DND-41 (cell line): ENCODE measurements around the gene NPIPB6.

Experiments used
- ATAC-seq: fragments of 200-7000 bp; cut with Tn5 transposase; 3 replicates; pipeline ENCODE4 v1.9.1; 2021; ENCODE audit warnings: low read depth; ENCODE audit not compliant: insufficient read depth
- DNase-seq: peaks from one replicate; pipeline ENCODE4 v3.0.0-alpha.2; 2020
- H2AFZ ChIP-seq: 2 replicates; pipeline ENCODE4 v1.6.0; 2012; ENCODE audit warnings: low read depth, low read length
- H3K27ac ChIP-seq: 2 replicates; pipeline ENCODE4 v1.5.1; 2012; ENCODE audit warnings: low read length, inconsistent platforms
- H3K27me3 ChIP-seq: fragments of 200-600 bp; sonication (generic); 2 replicates; pipeline ENCODE4 v1.6.0; 2012; ENCODE audit warnings: low read length, mild to moderate bottlenecking, inconsistent platforms; ENCODE audit not compliant: insufficient read depth, poor library complexity
- H3K36me3 ChIP-seq: 2 replicates; pipeline ENCODE4 v1.5.1; 2012; ENCODE audit warnings: low read length, inconsistent platforms; ENCODE audit not compliant: insufficient read depth
- H3K4me1 ChIP-seq: 2 replicates; pipeline ENCODE4 v1.5.1; 2012; ENCODE audit warnings: mild to moderate bottlenecking, low read length; ENCODE audit not compliant: insufficient read depth
- H3K4me2 ChIP-seq: 2 replicates; pipeline ENCODE4 v1.6.0; 2012; ENCODE audit warnings: mild to moderate bottlenecking, moderate library complexity, low read length, inconsistent platforms; ENCODE audit not compliant: insufficient read depth
- H3K4me3 ChIP-seq, 2 experiments: fragments of 200-600 bp in 1 of 2; shearing (Covaris generic) in 1 of 2; 2 replicates each; pipeline ENCODE4 v1.5.1; 2012 to 2016; ENCODE audit warnings: inconsistent platforms in 2 of 2, low read length in 2 of 2, mild to moderate bottlenecking in 2 of 2, low read depth in 1 of 2, moderate library complexity in 1 of 2
- H3K79me2 ChIP-seq: 2 replicates; pipeline ENCODE4 v1.6.0; 2012; ENCODE audit warnings: low read length, inconsistent platforms; ENCODE audit not compliant: insufficient read depth
- H3K9ac ChIP-seq: 2 replicates; pipeline ENCODE4 v1.6.0; 2012; ENCODE audit warnings: low read depth, mild to moderate bottlenecking, inconsistent platforms, low read length, moderate library complexity
- H3K9me3 ChIP-seq: 2 replicates; pipeline ENCODE4 v1.5.1; 2012; ENCODE audit warnings: low read length, moderate library complexity, mild to moderate bottlenecking, inconsistent platforms; ENCODE audit not compliant: insufficient read depth, severe bottlenecking
- H4K20me1 ChIP-seq: 2 replicates; pipeline ENCODE4 v1.6.0; 2012; ENCODE audit warnings: low read length; ENCODE audit not compliant: insufficient read depth
- CTCF ChIP-seq: IDR thresholded peaks from 2 replicates; pipeline ENCODE4 v1.5.1; 2012; ENCODE audit warnings: borderline replicate concordance, low read length, moderate library complexity, mild to moderate bottlenecking; ENCODE audit not compliant: poor library complexity, severe bottlenecking; ENCODE audit errors: extremely low read depth
- EZH2 ChIP-seq: IDR thresholded peaks from 3 replicates; pipeline ENCODE4 v1.6.1; 2012; ENCODE audit warnings: borderline replicate concordance, low read depth, mild to moderate bottlenecking, moderate library complexity, low read length, inconsistent platforms; ENCODE audit not compliant: severe bottlenecking

Gene NPIPB6

GRCh38 chr16:28321700-28322411, 41.5 kb downstream of the NPIPB6 start:
- ATAC-seq: peak; percentile 76
- Histone ChIP-seq H3K9me3 (no peaks in the 10 kb centered on the region), H3K27ac (no peak overlapping the region), H3K79me2 (no peaks in the 10 kb centered on the region), H3K27me3 (no peaks in the 10 kb centered on the region), H4K20me1 (peaks cover 2% of the 10 kb centered on the region; the same call in 1 of the 2 replicates), H3K36me3 (peaks cover 7% of the 10 kb centered on the region; the same call in 1 of the 2 replicates), H3K4me2 (no peak overlapping the region), H3K9ac (no peak overlapping the region), H3K4me1 (no peaks in the 10 kb centered on the region), H2AFZ (no peak overlapping the region), H3K4me3 (no peak overlapping the region)
- peak; percentile 63 for DNase-seq
- TF ChIP-seq EZH2: no peak
- TF ChIP-seq CTCF: peak; percentile 86

DNA sequence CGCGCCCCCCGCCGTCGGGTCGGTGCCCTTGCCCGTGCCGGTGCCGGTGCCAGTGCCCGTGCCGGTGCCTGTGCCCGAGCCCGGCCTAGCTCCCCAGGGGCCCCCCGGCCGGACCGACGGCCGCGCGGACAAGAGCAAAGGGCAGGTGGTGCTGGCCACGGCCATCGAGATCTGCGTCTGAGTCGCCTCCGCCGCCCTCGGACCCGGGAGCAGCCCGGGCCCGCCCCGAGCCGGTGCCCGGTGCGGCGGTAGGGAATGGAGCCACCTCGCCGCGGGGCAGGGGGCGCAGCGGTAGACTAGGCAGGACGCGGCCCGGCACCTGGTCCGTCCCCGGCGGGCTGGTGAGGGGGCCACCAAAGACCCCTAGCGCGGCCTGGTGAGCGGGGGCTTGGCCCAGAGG, 42.6 kb downstream of the NPIPB6 start:
- no peak overlapping the region for H3K4me2 ChIP-seq
- H3K9ac ChIP-seq: no peak overlapping the region
- no peak overlapping the region for H2AFZ ChIP-seq
- H3K9me3 ChIP-seq: no peaks in the 10 kb centered on the region
- no peak overlapping the region for H3K27ac ChIP-seq
- H3K4me3 ChIP-seq: no peak overlapping the region
- DNase-seq (no peak), ATAC-seq (no peak)
- H4K20me1 ChIP-seq: peaks cover 2% of the 10 kb centered on the region; the same call in 1 of the 2 replicates
- H3K4me1 ChIP-seq: no peaks in the 10 kb centered on the region
- H3K79me2 ChIP-seq: no peaks in the 10 kb centered on the region
- H3K27me3 ChIP-seq: no peaks in the 10 kb centered on the region
- peaks cover 7% of the 10 kb centered on the region; the same call in 1 of the 2 replicates for H3K36me3 ChIP-seq
- TF ChIP-seq CTCF: no peak
- TF ChIP-seq EZH2: no peak

GRCh38 chr16:28320023-28320561, 43.2 kb downstream of the NPIPB6 start:
- no peaks in the 10 kb centered on the region for H3K9me3 ChIP-seq
- H3K4me2 ChIP-seq: no peak overlapping the region
- H2AFZ ChIP-seq: no peak overlapping the region
- no peaks in the 10 kb centered on the region for H3K27me3 ChIP-seq
- DNase-seq (no peak), ATAC-seq (no peak)
- no peak overlapping the region for H3K27ac ChIP-seq
- no peaks in the 10 kb centered on the region for H3K79me2 ChIP-seq
- no peaks in the 10 kb centered on the region for H3K4me1 ChIP-seq
- no peak overlapping the region for H3K4me3 ChIP-seq
- TF ChIP-seq EZH2: no peak
- no peak for TF ChIP-seq CTCF
- H3K36me3 ChIP-seq: peaks cover 7% of the 10 kb centered on the region; the same call in 1 of the 2 replicates
- H4K20me1 ChIP-seq: peaks cover 2% of the 10 kb centered on the region; the same call in 1 of the 2 replicates
- no peak overlapping the region for H3K9ac ChIP-seq
